Upper lobe of left lung (tissue), 4 donors: ENCODE measurements around the gene SNRNP40.

Source experiments
- EP300 ChIP-seq, 4 donors: sonication (generic); formaldehyde crosslinking; IDR thresholded peaks; one replicate each; pipeline ENCODE4 v1.5.1; 2017; ENCODE audit warnings: antibody characterized with exemption in 4 of 4, control low read depth in 2 of 4
- POLR2A ChIP-seq, 4 donors: fragments of 450-650 bp; IDR thresholded peaks; one replicate each; pipeline ENCODE4 v1.5.1; 2016 to 2017; ENCODE audit warnings: antibody characterized with exemption in 4 of 4, mild to moderate bottlenecking in 2 of 4
- POLR2AphosphoS5 ChIP-seq, 2 donors: sonication (generic); formaldehyde crosslinking; IDR thresholded peaks; one replicate each; pipeline ENCODE4 v1.5.1; 2017; ENCODE audit warnings: antibody characterized with exemption in 2 of 2
- TF ChIP-seq, protein P1 (sequence below), 6 experiments: fragments of 450-650 bp in 4 of 6; fragments of 200-600 bp in 2 of 6; sonication (generic) in 2 of 6; IDR thresholded peaks; one replicate each; pipeline ENCODE4 v1.5.1; 2016 to 2019; ENCODE audit warnings: antibody characterized with exemption in 6 of 6

DNA sequence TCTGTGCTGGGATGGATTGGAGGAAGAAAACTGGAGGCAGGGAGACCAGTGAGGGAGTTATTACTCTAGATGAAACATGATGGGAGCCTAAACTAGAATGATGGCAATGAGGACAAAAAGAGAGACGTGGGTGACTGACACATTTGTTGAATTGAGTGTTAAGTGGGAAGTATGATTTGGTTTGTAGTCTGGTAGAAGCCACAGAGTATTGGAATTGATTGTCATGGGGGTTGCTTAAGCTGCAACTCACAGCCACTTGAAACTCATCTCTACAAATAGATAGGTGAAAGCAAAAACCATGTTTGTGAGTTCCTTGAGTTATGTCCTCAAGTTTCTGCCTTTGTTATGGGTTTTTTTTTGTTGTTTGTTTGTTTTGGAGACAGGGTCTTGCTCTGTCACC is 47.9 kb upstream of the SNRNP40 start:
- TF ChIP-seq, protein P1, sequence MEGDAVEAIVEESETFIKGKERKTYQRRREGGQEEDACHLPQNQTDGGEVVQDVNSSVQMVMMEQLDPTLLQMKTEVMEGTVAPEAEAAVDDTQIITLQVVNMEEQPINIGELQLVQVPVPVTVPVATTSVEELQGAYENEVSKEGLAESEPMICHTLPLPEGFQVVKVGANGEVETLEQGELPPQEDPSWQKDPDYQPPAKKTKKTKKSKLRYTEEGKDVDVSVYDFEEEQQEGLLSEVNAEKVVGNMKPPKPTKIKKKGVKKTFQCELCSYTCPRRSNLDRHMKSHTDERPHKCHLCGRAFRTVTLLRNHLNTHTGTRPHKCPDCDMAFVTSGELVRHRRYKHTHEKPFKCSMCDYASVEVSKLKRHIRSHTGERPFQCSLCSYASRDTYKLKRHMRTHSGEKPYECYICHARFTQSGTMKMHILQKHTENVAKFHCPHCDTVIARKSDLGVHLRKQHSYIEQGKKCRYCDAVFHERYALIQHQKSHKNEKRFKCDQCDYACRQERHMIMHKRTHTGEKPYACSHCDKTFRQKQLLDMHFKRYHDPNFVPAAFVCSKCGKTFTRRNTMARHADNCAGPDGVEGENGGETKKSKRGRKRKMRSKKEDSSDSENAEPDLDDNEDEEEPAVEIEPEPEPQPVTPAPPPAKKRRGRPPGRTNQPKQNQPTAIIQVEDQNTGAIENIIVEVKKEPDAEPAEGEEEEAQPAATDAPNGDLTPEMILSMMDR (IDR thresholded peaks at IDR 0.05), result no peak
- no peak for TF ChIP-seq POLR2AphosphoS5 (IDR thresholded peaks at IDR 0.05)
- no peak for TF ChIP-seq EP300 (IDR thresholded peaks at IDR 0.05)
- no peak for TF ChIP-seq POLR2A (IDR thresholded peaks at IDR 0.05)
